ENCODE data around the gene SLC10A6. TPM values are rescaled to one million over a fixed set of nuclear protein-coding genes. Genes with fewer than 3 reads are reported as not detected.
"Not testable (repeated sequence)": the region's sequence is repeated elsewhere in the genome, so short reads cannot be mapped to it uniquely, and the experiment has no call there.

The SLC10A6 gene
- total RNA-seq, 1 donor from 2014 or later = not detected

- no peak for DNase-seq (ENCODE audit: low spot score)
- no peak overlapping the region for H3K27ac Mint-ChIP-seq
- H3K36me3 Mint-ChIP-seq (ENCODE audit: low read depth) = no peaks in the 10 kb centered on the region
- H3K9me3 Mint-ChIP-seq = peaks cover 15% of the 10 kb centered on the region
- H3K27me3 Mint-ChIP-seq (ENCODE audit: low read depth) = no peaks in the 10 kb centered on the region
- H3K4me3 Mint-ChIP-seq (ENCODE audit: low read depth) = no peak overlapping the region
- no peaks in the 10 kb centered on the region for H3K4me1 Mint-ChIP-seq (ENCODE audit: low read depth)
- intact Hi-C loops (cut with micrococcal nuclease) = no loop called here
Observed at GRCh38 chr4:86876894-86877685, 27.9 kb upstream of the SLC10A6 start.

- intact Hi-C loops (cut with micrococcal nuclease); H3K4me3 Mint-ChIP-seq (ENCODE audit: low read depth); H3K36me3 Mint-ChIP-seq (ENCODE audit: low read depth); DNase-seq (ENCODE audit: low spot score); H3K27me3 Mint-ChIP-seq (ENCODE audit: low read depth); H3K27ac Mint-ChIP-seq; H3K4me1 Mint-ChIP-seq (ENCODE audit: low read depth): not testable (repeated sequence)
- peaks cover 15% of the 10 kb centered on the region for H3K9me3 Mint-ChIP-seq
Observed at GRCh38 chr4:86875436-86875835, 26.3 kb upstream of the SLC10A6 start.

GRCh38 chr4:86872135-86872534 lies 23.0 kb upstream of the SLC10A6 start:
- no peak for DNase-seq (ENCODE audit: low spot score)
- Mint-ChIP-seq H3K27me3 (ENCODE audit: low read depth) (no peaks in the 10 kb centered on the region), H3K36me3 (ENCODE audit: low read depth) (no peaks in the 10 kb centered on the region), H3K4me3 (ENCODE audit: low read depth) (no peak overlapping the region), H3K27ac (no peak overlapping the region), H3K4me1 (ENCODE audit: low read depth) (no peaks in the 10 kb centered on the region), H3K9me3 (no peaks in the 10 kb centered on the region)
- intact Hi-C loops (cut with micrococcal nuclease) = no loop called here

- no peaks in the 10 kb centered on the region for H3K27me3 Mint-ChIP-seq (ENCODE audit: low read depth)
- H3K27ac Mint-ChIP-seq = no peak overlapping the region
- no peak overlapping the region for H3K4me3 Mint-ChIP-seq (ENCODE audit: low read depth)
- no peaks in the 10 kb centered on the region for H3K9me3 Mint-ChIP-seq
- no peaks in the 10 kb centered on the region for H3K4me1 Mint-ChIP-seq (ENCODE audit: low read depth)
- no peaks in the 10 kb centered on the region for H3K36me3 Mint-ChIP-seq (ENCODE audit: low read depth)
- intact Hi-C loops (cut with micrococcal nuclease) = no loop called here
- DNase-seq (ENCODE audit: low spot score) = no peak
Observed at GRCh38 chr4:86870442-86871069, 21.4 kb upstream of the SLC10A6 start.

- intact Hi-C loops (cut with micrococcal nuclease) = no loop called here
- no peaks in the 10 kb centered on the region for H3K27me3 Mint-ChIP-seq (ENCODE audit: low read depth)
- H3K36me3 Mint-ChIP-seq (ENCODE audit: low read depth) = no peaks in the 10 kb centered on the region
- H3K27ac Mint-ChIP-seq = no peak overlapping the region
- H3K9me3 Mint-ChIP-seq = no peaks in the 10 kb centered on the region
- H3K4me1 Mint-ChIP-seq (ENCODE audit: low read depth) = no peaks in the 10 kb centered on the region
- DNase-seq (ENCODE audit: low spot score) = no peak
- H3K4me3 Mint-ChIP-seq (ENCODE audit: low read depth) = no peak overlapping the region
Observed at GRCh38 chr4:86857341-86858052, 8.3 kb upstream of the SLC10A6 start.

DNA sequence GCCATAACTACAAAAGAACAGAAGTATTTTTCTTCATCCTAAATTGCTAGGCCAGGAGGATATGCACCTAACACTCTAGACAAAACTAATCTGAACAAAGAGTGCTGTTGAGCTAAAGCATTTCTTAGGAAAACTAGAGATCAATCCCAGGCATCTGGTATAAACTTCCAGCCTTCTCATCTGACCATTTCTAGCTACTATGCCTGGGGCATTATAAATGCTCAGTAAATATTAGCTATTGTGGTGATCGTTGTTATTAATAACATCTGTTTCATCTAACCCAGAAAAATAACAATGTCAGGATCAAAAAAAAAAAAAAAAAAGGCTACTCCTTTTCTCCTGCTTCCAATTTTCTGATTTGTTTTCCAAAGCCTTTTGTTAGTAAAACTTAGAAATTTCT lies 7.7 kb upstream of the SLC10A6 start:
- intact Hi-C loops (cut with micrococcal nuclease) = no loop called here
- Mint-ChIP-seq H3K36me3 (ENCODE audit: low read depth) (no peaks in the 10 kb centered on the region), H3K9me3 (no peaks in the 10 kb centered on the region), H3K27ac (no peak overlapping the region), H3K4me1 (ENCODE audit: low read depth) (no peaks in the 10 kb centered on the region), H3K27me3 (ENCODE audit: low read depth) (no peaks in the 10 kb centered on the region), H3K4me3 (ENCODE audit: low read depth) (no peak overlapping the region)
- DNase-seq (ENCODE audit: low spot score) = no peak

- no peak for DNase-seq (ENCODE audit: low spot score)
- Mint-ChIP-seq H3K36me3 (ENCODE audit: low read depth) (no peaks in the 10 kb centered on the region), H3K4me3 (ENCODE audit: low read depth) (no peak overlapping the region), H3K27me3 (ENCODE audit: low read depth) (no peaks in the 10 kb centered on the region), H3K9me3 (no peaks in the 10 kb centered on the region), H3K27ac (no peak overlapping the region), H3K4me1 (ENCODE audit: low read depth) (no peaks in the 10 kb centered on the region)
- intact Hi-C loops (cut with micrococcal nuclease) = no loop called here
Observed at GRCh38 chr4:86855572-86855971, 6.4 kb upstream of the SLC10A6 start.

GRCh38 chr4:86853209-86853608 lies 4.0 kb upstream of the SLC10A6 start:
- Mint-ChIP-seq H3K9me3 (no peaks in the 10 kb centered on the region), H3K4me3 (ENCODE audit: low read depth) (no peak overlapping the region), H3K4me1 (ENCODE audit: low read depth) (no peaks in the 10 kb centered on the region), H3K27ac (no peak overlapping the region), H3K36me3 (ENCODE audit: low read depth) (no peaks in the 10 kb centered on the region), H3K27me3 (ENCODE audit: low read depth) (no peaks in the 10 kb centered on the region)
- no peak for DNase-seq (ENCODE audit: low spot score)
- intact Hi-C loops (cut with micrococcal nuclease) = no loop called here

DNA sequence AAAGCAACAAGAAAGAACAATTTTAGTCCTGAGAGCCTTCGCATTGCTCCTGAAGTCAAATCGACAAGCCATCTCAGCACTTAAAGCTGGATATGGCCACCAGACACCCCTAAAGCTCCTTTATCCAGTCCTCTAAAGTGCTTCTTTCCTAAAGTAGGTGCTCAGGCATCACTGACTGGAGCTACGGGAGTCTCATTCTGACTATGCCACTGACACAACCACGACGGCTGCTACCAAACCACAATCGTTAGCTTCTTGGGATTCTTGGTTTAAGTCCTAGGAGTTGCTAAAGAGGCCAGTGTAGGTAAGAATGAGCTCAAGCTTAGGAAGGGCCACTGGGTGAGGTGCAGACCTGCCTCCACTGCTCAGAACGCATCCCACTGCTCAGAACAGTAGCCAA lies 1.0 kb downstream of the SLC10A6 start:
- no peaks in the 10 kb centered on the region for H3K4me1 Mint-ChIP-seq (ENCODE audit: low read depth)
- intact Hi-C loops (cut with micrococcal nuclease) = no loop called here
- H3K27ac Mint-ChIP-seq = no peak overlapping the region
- H3K27me3 Mint-ChIP-seq (ENCODE audit: low read depth) = no peaks in the 10 kb centered on the region
- H3K4me3 Mint-ChIP-seq (ENCODE audit: low read depth) = no peak overlapping the region
- H3K9me3 Mint-ChIP-seq = no peaks in the 10 kb centered on the region
- no peak for DNase-seq (ENCODE audit: low spot score)
- no peaks in the 10 kb centered on the region for H3K36me3 Mint-ChIP-seq (ENCODE audit: low read depth)

GRCh38 chr4:86847571-86847970 lies 1.6 kb downstream of the SLC10A6 start:
- Mint-ChIP-seq H3K9me3 (no peaks in the 10 kb centered on the region), H3K4me1 (ENCODE audit: low read depth) (no peaks in the 10 kb centered on the region), H3K27ac (no peak overlapping the region), H3K27me3 (ENCODE audit: low read depth) (no peaks in the 10 kb centered on the region), H3K36me3 (ENCODE audit: low read depth) (no peaks in the 10 kb centered on the region), H3K4me3 (ENCODE audit: low read depth) (no peak overlapping the region)
- intact Hi-C loops (cut with micrococcal nuclease) = no loop called here
- DNase-seq (ENCODE audit: low spot score) = no peak

- Mint-ChIP-seq H3K36me3 (ENCODE audit: low read depth) (no peaks in the 10 kb centered on the region), H3K27ac (no peak overlapping the region), H3K4me1 (ENCODE audit: low read depth) (no peaks in the 10 kb centered on the region), H3K9me3 (no peaks in the 10 kb centered on the region), H3K27me3 (ENCODE audit: low read depth) (no peaks in the 10 kb centered on the region), H3K4me3 (ENCODE audit: low read depth) (no peak overlapping the region)
- DNase-seq (ENCODE audit: low spot score) = no peak
- intact Hi-C loops (cut with micrococcal nuclease) = no loop called here
Observed at GRCh38 chr4:86846921-86847320, 2.3 kb downstream of the SLC10A6 start.

GRCh38 chr4:86845593-86845992 lies 3.6 kb downstream of the SLC10A6 start:
- Mint-ChIP-seq H3K9me3 (no peaks in the 10 kb centered on the region), H3K4me3 (ENCODE audit: low read depth) (no peak overlapping the region), H3K4me1 (ENCODE audit: low read depth) (no peaks in the 10 kb centered on the region), H3K27me3 (ENCODE audit: low read depth) (no peaks in the 10 kb centered on the region), H3K27ac (no peak overlapping the region), H3K36me3 (ENCODE audit: low read depth) (no peaks in the 10 kb centered on the region)
- intact Hi-C loops (cut with micrococcal nuclease) = no loop called here
- no peak for DNase-seq (ENCODE audit: low spot score)

DNA sequence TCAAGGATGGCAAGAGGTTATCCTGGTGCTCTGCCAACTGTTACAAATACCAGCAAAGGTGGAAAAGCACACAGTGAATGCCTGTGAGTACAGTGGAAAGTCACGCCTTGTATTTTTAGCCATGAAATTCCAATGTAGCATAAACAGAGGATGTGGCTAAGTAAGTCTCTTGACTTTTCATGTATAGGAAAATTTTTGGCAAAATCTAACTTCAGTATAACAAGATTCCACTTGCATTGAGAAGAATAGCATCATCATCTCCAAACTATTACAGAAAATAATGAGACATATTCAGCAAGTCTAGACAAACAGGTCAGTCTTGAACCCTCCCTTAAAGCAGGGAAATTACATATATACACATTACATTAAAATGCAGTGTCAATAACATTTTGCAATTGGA lies 7.9 kb downstream of the SLC10A6 start:
- intact Hi-C loops (cut with micrococcal nuclease) = no loop called here
- Mint-ChIP-seq H3K4me3 (ENCODE audit: low read depth) (no peak overlapping the region), H3K36me3 (ENCODE audit: low read depth) (no peaks in the 10 kb centered on the region), H3K9me3 (no peaks in the 10 kb centered on the region), H3K27me3 (ENCODE audit: low read depth) (no peaks in the 10 kb centered on the region), H3K4me1 (ENCODE audit: low read depth) (no peaks in the 10 kb centered on the region), H3K27ac (no peak overlapping the region)
- DNase-seq (ENCODE audit: low spot score) = no peak
